Neural progenitor cell (in vitro differentiated cells): ENCODE results near the gene RNF115.

Experiments
- EZH2phosphoT487 ChIP-seq: fragments of 200-600 bp; sonication (generic); IDR thresholded peaks from 2 replicates; pipeline ENCODE4 v1.6.1; 2017; ENCODE audit warnings: antibody characterized with exemption
- TF ChIP-seq, protein P1 (sequence below): fragments of 200-600 bp; sonication (generic); IDR thresholded peaks from 2 replicates; pipeline ENCODE4 v1.5.1; 2017; ENCODE audit warnings: antibody characterized with exemption, mild to moderate bottlenecking

GRCh38 chr1:145847827-145848226, 23.9 kb upstream of the RNF115 start:
- TF ChIP-seq, protein P1, sequence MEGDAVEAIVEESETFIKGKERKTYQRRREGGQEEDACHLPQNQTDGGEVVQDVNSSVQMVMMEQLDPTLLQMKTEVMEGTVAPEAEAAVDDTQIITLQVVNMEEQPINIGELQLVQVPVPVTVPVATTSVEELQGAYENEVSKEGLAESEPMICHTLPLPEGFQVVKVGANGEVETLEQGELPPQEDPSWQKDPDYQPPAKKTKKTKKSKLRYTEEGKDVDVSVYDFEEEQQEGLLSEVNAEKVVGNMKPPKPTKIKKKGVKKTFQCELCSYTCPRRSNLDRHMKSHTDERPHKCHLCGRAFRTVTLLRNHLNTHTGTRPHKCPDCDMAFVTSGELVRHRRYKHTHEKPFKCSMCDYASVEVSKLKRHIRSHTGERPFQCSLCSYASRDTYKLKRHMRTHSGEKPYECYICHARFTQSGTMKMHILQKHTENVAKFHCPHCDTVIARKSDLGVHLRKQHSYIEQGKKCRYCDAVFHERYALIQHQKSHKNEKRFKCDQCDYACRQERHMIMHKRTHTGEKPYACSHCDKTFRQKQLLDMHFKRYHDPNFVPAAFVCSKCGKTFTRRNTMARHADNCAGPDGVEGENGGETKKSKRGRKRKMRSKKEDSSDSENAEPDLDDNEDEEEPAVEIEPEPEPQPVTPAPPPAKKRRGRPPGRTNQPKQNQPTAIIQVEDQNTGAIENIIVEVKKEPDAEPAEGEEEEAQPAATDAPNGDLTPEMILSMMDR: no peak
- TF ChIP-seq EZH2phosphoT487: no peak
